GM18907 (cell line): ENCODE measurements around the gene CDH9.

Experiments
- ATAC-seq: cut with Tn5 transposase; IDR thresholded peaks from one replicate; pipeline ENCODE4 v1.9.1; 2021; ENCODE audit warnings: mild to moderate bottlenecking, moderate library complexity; ENCODE audit not compliant: unreplicated experiment

CDH9 gene, protein sequence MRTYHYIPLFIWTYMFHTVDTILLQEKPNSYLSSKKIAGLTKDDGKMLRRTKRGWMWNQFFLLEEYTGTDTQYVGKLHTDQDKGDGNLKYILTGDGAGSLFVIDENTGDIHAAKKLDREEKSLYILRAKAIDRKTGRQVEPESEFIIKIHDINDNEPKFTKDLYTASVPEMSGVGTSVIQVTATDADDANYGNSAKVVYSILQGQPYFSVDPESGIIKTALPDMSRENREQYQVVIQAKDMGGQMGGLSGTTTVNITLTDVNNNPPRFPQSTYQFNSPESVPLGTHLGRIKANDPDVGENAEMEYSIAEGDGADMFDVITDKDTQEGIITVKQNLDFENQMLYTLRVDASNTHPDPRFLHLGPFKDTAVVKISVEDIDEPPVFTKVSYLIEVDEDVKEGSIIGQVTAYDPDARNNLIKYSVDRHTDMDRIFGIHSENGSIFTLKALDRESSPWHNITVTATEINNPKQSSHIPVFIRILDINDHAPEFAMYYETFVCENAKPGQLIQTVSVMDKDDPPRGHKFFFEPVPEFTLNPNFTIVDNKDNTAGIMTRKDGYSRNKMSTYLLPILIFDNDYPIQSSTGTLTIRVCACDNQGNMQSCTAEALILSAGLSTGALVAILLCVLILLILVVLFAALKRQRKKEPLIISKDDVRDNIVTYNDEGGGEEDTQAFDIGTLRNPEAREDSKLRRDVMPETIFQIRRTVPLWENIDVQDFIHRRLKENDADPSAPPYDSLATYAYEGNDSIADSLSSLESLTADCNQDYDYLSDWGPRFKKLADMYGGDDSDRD

DNA sequence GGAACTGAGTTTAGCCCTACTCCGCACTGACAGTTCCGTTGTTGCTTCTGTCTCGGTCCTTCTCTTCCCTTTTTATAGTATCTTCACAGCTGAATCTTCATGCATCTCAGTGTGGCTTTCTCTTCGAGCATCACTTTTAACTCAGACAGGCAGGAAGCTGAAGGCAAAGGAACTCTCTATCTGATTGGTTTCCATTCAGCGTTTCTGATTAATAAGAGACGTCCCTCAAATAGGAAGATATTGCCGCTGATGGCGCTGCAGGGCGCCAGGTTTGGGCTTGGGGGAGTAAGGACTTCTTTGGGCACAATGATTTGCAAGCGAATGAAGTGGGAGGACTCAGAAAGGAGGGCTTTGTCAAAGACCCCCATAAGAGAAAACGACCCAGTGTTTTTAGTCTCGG is at the start of gene CDH9:
Gene CDH9, minus strand, starts transcription at position 111 of the 400 bp plus-strand sequence. CDS start 50,253 bp downstream, outside the sequence.
- ATAC-seq, result no peak

DNA sequence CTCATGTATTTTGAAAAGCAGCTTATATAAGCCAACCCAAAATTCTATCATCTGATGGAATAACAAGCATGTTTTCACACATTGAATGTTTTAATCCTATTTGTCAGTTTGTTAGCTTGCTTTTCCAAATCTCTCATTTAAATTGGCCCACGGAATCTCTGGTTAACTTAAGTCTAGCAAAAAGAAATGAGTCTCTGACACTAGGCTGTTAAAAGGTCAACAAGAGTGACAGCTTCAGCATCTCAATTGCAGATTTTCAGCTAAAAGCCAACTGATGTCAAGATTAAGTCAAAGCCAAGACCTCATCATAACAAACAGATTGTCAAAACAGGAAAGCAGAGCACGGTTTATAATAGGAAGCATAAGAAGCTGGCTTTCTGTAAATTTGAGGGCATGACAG is 49.4 kb upstream of the CDH9 start:
- ATAC-seq, result no peak

DNA sequence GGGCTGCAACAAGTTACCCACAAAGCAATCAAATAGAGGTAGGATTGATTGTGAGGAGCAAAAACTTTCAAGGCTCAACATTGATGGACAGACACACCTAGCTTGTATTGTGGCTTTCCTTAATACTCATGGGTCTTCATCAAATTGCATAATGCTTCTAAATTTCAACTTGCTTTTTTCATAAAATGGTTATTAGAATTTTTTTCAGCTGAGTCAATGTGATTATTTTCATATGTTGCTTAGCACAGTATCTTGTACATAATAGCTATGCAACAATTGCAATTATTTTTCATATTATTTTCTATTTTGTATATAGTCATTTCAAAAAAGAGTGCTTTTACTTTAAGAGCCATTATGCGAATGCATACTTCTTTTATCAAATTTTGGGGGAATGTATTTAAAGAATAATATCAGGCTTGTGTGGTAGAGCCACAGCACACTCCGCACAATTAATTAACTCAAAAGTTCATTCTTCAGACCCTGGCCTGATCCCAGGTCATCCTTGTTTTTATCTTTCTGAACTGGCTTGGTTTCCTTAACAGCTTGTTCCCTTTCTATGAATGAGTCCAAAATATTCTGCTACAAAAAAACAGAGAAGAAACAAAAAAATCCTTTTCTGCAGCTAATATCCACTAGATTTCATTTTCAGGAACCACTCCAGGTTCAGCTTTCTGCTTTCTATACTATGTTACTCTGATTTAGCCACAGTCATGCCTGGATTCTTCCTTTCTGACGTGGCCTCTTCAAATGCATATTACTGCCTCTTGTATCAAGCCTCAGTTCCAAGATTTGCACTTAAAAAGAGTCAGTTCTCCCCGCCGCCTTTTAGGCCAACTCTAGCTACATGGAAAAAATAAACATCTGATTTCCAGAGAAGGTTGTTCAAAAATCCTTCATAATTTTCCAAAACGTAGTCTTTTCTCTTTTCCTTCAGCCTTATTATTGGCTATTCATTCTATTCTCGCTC is 45.3 kb upstream of the CDH9 start:
- ATAC-seq, result no peak

DNA sequence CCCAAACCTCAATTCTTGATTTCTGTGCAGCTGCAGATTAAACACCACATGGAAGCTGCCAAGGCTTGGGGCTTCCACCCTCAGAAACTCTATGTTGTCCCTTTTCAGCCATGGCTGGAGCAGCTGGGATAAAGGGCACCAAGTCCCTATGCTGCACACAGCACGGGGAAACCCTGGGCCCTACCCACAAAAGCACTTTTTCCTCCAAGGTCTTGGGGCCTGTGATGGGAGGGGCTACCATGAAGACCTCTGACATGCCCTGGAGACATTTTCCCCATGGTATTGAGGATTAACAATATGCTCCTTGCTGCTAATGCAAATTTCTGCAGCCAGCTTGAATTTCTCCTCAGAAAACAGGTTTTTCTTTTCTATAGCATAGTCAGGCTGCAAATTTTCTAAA is 41.8 kb upstream of the CDH9 start:
- no peak for ATAC-seq

DNA sequence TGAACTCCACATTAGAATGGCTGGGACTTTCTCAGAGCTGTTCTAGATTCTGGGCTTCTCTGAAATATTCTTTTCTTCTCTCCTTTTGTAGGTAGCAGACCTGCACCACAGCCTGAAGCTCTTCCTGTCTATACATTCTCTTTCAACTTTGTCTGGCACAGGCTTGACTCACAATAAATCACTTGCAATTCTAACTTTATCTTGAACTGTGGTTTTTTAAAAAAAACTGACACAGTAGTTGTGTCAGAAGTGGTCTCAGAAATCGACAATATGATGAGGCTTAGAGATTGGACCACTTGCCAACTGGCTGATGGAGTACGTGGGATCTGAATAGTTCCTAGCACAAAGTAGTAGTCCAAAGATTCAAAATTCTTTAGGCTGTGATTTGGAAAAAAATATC is 24.1 kb upstream of the CDH9 start:
- ATAC-seq, result no peak

DNA sequence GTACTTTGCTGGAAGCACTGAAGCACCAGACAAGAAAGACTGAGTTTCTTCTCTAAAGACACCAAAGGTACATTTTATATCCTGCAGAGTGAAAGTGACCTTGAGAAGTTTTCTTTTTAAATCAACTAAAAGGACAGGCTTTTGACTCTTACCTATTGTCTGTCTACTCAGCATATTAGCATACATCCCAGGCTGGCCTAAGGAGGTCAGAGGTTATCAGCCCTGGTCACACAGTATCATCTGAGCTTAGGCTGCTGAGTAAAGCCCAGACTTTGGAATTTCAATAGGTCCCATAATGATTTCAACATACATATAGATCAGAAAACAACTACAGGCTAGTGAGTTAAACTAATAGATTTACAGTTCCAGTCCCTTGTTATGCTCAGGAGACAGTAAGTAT is 10.1 kb upstream of the CDH9 start:
- no peak for ATAC-seq

DNA sequence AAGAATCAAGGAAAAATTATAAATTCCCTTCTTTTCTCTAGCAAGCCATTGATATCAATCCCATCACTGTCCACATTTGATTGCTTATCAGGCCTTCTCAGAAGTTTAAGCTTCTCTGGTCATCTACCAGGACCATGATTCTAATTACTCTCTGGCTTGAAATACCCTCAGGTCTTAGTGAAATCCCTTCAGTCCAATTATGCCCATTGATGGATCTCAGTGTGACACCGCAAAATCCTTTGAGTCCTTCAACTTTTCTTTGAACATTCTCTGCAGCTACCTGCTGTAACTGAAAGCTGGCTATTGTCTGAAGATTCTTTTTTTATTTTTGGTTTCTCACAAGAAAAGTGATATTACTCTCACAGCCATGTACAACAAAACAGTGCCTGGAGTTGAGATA is 3.0 kb upstream of the CDH9 start:
- ATAC-seq, result no peak

DNA sequence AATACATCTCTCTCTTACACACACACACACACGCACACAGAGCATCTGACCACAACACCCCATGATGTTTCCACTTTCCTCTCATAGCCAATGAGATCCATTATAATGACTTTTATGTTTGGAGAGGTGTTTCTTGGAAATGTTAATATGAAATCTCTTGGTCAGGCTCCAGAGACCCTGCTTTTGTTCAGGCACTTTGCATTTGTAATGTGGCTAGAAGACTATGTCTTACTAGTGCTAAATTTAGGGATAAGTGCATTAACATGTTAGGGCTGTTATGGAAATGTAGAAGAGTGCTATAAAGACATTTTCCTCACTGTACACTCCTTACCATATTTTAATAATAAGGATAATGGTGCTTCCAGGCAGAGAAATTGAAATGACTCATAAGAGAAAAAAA is 3.8 kb downstream of the CDH9 start:
- ATAC-seq, result no peak

DNA sequence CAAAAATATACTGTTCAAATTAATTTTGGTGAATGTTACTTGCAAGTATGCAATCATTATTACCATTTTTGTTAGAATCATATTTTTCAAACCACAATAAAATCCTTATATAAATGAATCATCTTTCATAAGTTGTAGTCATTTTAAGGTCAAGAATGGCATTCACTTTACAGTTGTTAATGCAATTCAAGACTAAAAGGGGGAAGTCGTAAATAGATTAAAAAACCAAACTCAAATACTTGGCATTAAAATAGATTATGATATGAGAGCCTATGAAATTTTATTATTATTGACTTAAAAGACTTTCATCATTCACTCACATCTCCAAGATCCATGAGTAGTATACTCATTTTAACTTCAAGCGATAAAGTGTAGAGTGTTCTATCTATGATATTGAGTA is 11.6 kb downstream of the CDH9 start:
- ATAC-seq, result no peak

DNA sequence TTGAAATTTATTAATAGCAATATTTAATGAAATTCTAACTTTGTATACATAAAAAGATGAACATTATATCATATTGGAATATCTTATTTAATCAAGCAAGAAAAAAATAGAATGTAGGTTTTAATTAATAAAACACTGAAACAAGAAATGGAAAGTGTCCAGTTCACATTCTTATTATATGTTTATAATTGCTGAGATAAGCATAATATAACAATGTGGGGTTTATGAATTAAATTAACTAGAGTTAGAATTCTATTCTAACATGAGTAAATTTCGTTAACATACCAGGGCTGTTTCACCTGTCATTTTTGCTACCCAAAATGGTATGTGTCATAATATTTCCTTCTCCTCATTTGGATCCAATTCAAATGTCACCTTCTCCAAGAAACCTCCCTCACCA is 12.3 kb downstream of the CDH9 start:
- ATAC-seq, result no peak

DNA sequence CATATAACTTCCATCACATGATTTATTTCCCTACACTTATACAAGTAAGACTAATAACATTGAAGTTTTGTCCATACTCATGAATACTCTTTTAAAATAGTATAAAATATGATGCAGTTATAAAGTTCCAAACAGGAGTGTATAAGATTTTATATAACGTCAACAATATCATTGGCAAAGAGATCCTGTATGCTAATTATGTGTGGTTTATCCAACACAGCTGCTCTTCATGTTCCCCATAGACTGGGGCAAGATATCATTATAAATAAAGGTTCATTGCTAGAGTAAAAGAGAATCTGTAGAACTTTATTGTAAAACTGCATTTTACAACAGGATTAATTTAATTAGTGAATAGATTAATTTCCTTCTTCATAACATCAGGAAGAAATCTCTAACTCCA is 16.9 kb downstream of the CDH9 start:
- ATAC-seq, result no peak

DNA sequence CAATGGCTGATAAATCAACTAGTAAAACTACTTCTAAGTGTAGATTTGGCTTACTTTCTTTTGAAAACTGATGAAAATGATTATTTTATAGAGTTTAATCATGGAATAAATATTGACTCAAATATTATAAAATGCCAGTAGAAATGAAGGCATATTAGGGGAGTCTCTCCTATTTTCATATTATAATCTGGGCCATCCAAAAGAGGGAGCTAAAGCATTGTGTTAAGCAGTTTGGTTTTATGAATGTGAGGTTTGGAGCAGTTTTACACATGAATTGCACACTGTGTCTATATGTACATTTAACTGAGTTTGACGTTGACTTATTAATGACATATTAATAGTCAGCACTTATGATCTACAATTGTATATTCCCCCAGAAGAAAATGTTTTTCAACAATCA is 17.4 kb downstream of the CDH9 start:
- ATAC-seq, result no peak

DNA sequence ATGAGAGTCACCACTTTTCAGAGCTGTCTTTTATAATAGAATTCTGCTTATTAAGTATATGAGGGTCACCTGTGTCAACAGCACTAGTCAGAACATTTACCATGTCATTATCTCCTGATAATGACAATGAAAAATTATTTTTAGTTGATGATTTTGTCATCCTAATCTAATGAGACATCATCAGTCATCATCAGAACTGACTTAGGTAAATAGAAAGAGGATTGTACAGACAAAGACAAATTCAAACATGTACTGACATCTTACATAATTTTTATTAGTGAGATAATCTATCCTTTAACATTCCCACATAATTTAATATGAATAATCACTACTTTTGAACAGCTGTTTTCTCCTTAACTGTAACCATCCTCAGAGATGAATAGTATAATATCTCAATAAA is 22.6 kb downstream of the CDH9 start:
- ATAC-seq, result no peak

DNA sequence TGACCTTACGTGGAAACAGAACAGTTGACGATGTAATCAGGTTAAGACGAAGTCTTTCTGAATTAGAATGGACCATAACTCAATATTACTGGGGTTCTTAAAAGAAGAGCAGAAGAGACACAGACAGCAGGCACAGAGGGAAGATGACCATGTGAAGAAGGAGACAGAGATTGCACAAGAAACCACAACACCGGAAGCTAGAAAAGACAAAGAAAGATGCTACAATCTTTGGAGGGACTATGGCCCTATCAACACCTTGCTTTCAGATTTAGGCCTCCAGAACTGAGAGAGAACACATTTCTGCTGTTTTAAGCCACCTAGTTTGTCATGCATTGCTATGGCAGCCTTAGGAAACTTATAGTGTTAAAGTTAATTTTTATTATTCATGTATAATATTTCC is 27.1 kb downstream of the CDH9 start:
- ATAC-seq, result no peak

DNA sequence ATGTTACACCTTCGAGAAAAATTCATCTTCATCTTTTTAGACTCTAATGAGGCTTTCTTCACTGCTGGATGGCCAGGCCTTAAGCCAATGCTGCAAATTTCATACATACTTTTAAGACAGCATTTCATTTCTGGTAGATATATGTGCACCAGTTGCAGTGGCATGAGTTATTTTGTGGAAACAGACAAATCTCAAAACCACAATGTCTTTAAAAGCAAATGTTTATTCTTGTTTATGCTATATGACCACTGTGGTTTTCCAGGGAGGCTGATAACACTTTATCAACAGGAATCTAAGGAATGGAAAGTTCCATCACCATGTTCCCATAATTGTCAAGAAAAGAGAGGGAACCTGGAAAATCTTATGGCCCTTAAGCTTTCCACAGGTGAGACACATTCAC is 27.7 kb downstream of the CDH9 start:
- ATAC-seq, result no peak

DNA sequence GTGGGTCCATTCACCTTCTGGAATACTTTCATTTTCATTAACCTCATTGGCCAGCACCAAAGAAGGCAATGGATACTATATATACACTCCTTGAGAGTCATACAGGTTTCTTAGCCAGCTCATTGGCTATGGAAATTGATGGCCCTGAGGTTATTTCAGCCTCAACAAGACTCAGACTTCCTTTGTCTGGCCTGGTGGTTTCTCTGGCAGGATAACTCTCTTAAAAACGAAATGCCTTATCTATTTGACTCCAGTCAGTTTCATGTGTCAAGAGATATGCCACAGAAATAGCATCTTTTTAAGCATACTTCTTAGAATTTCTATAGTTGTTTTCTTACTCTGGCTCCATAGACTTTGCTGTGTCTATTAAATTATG is 28.9 kb downstream of the CDH9 start:
- no peak for ATAC-seq

DNA sequence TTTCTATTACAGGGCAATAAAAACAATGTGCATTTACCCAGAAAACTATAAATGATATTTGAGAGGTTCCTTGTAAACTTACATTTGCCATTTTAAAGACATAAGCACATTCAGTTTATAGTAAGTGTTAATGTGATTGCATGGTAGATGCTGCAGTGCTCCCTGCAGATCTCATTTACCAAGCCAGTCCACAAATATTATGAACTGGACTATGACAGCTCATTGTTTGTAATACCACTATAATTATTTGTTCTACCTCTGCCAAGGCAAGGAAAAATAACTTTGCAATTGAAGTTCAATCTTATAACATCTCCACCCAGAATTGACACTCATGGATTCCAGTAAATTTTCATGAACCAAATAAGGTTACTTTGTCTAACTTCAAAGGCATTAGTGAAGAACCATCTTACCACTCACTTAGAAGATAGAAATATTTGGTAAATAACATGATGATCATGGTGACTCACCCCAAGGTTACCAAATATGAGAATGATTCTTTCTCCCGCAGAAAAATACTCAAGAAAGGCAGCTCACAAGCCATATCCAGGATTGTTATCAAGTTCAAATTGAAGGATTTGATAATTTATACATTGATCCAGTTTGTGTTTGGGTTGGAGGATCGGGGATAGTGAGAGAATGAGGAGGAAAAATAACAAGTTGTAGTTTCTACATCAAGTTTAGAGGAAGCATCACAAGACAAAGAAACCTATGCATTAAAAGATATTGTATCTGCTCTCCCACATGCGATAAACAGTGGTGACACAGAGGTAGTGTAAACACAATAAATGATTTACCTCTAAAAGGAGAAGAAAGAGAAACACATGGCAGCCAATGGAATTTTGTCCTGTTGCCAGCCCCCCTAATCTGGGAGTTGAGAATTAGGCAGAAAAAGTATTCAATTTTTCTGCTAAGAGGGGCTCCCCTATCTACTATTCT is 29.5 kb downstream of the CDH9 start:
- no peak for ATAC-seq

DNA sequence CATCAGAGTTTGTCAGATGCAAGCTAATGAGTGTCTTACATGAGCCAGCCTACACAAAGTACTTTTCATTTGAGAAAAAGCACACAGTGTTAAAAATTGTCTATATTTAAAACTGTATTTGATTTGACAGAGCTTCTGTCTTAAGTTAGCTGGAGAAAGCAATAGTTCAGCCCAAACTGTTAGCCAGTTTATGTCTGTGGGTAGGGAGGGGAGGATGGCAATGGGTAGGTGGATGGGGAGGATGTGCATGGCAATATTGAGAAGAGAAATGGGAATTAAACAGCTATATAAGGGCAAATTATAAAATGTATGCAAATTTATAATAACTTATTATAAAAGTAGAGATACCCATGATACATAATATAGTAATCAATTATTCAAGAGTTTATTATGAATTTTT is 31.3 kb downstream of the CDH9 start:
- no peak for ATAC-seq

DNA sequence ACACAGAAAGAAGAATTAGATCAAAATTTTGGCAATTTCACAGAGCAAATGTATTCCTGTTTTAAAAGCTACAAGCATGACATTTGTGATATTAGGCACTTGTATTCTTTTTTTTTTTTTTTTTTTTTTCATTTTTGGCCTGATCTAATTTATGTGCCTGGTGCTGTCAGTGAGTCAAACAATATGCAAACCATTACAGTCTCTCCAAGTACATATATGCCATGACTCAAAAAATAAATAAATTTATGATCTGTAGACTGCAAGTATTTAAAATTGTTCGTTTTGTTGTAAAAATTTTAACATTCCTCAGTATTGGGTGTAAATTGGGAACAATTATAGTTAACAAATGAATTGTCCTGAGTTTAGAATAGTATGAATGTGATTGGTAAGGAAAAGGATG is 51.4 kb downstream of the CDH9 start:
- ATAC-seq, result no peak

DNA sequence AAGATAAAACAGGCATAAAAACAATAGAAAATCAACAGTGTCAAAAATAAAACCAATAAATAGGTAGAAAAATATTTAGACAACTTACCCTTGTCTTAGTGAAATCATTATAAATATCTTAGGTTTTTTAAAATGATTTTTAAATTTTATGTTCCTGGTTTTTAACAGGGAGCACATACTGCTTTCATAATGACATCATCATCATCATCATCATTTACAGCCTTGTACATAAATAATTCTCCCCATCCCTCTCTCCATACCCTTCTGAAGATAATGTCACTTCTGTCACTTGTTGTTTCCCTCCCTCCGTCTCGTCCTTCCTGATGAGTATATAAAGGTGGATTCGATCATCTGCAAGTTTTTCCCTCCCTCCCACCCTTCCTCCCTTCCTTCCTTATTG is 56.6 kb downstream of the CDH9 start:
- ATAC-seq, result no peak
